ENCODE results near the gene MTMR1.

MTMR1 gene

GRCh38 chrX:150763810-150764209, 70.6 kb downstream of the MTMR1 start:
- DNase-seq, result no peak

DNA sequence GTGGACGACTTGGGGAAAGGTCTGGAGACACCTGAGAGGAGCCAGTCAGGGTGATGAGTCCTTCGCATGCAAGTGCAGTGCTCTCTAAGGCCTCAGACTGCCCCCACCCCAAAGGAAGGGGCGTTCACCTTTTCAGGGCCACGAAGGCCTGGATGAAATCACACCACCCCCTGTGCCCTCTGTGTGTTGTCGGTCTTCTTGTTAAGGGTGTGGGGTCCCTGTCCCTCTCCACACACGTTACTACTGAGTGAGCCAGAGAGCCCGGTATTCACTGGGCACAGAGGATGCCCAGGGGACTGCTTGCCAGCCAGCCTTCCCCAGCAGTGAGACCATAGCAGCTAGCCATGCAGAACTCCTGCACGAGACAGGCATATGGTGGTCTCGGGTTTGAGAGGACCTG, 72.0 kb downstream of the MTMR1 start:
- no peak for DNase-seq

DNA sequence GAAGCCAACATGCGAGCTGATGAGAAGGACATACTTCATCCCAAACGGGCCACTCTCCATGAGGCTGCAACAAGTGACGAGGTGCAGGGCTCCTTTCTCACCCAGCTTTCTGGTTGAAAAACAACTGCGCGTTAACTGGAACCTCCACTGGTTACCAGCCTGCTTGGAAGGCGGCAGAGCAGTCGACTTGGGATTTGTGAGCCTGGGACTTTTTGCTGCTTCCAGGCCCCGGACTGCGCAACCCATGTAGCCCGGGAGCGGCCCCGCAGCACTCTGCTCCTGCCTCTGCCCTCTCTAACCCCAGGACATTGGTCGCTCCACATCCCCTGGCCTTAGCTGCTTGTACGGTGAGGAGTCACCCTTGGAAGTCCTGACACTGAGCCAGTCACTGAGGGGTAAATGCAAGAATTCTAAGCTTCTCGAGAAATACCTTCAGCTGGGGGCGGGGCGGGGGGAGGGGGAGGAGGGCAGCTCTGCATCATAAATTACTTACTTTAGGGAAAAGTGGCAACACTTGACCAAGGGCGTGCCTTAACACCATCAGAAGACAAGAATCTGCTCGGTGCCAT, 72.7 kb downstream of the MTMR1 start:
- DNase-seq, result no peak

- no peak for DNase-seq
Measured at GRCh38 chrX:150766351-150767044, 73.3 kb downstream of the MTMR1 start.

- DNase-seq, result no peak
Measured at GRCh38 chrX:150767045-150767395, 73.8 kb downstream of the MTMR1 start.

GRCh38 chrX:150767475-150768131, 74.4 kb downstream of the MTMR1 start:
- DNase-seq, result no peak

DNA sequence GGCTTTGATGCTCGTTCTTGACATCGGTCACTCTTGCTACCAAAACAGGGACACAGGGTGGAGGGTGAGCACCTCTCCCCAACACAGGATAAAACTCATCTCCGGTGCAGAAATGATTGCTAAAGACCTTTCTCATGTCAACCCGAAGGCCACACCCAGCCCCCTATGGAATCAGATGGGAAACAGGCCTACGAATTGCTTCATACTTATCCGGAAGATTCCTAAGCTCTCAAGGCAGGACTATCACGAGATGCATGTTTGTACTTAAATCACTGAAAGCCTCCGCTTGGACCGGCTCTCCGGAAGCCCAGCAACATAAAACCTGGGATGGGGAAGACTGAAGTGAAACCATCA, 74.9 kb downstream of the MTMR1 start:
- no peak for DNase-seq

GRCh38 chrX:150768580-150769190, 75.5 kb downstream of the MTMR1 start:
- no peak for DNase-seq

DNA sequence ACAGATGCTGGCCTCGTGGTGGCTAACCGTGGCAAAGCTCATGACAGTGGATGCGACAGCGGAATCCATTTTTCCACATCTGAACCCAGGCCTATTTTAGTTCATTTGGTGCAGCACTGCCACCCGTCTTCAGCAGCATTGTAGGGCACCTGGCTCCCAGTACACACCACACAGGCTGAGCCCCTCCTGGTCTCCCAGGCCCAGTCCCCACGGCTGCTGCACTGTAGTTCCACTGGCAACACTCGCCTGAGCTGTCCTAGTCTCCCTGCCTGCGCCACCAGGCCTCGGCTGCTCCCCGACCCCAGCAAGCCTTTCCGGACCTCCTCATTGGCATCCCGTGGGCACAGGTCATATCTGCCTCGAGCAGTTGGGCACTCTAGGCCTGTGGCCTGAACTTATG, 76.2 kb downstream of the MTMR1 start:
- DNase-seq, result no peak

DNA sequence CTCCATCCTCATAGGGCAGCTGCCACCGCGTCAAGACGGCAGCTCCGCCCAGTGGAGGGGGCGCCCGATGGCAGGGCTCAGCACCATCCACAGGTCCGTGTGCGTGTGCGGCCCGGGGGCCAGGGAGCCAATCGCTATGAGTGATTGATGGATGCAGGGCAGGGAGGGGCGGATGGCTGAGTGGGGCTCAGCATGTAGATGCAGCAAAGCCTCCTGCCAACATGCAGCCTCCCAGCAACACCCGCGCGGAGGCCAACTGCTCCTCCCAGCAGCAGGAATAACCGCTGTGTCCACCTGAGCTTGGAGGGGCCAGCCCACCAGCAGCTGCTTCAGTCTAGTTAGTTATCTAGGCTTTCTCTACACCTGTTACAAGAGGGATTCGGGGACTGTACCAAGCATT, 77.4 kb downstream of the MTMR1 start:
- DNase-seq, result no peak

- DNase-seq, result no peak
Measured at GRCh38 chrX:150771116-150771515, 77.9 kb downstream of the MTMR1 start.

DNA sequence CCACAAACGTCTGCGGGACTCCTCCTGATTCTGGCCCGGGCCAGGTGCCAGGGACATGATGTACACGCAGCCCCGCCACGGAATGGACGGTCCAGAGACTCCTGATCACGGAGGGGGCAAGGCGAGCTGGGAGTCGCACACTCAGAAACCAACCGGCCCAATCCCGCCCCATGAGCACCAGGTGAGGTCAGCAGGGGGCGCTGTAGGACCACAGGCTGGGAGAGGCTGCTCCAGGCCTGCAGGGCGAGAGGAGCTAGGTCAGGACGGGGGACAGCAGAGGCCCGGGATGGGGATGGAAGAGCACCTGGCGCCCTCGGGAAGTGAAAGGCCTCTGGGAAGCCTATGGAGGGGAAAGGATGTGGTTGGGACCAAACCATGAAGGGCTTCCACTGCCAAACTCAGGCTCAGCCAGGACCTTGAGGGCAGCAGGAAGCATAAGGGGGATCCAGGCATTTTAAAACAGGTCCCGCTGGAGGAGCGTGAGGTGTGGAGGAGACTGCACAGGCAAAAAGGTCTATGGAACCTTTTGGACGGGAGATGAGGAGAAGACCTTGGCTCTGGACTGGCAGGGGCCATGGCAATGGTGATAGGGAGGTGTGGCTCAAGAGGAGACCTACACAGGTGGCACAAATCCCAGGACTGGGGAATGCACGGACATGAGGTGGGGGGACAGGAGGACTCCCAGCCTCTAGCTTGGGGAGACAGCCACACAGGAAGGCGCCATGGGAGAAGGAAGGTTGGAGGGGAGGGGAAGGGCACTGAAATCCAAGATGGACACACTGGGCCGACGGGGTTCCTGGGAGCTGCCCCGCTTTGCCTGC, 79.2 kb downstream of the MTMR1 start:
- DNase-seq, result peak; percentile 72

GRCh38 chrX:150773117-150773516, 79.9 kb downstream of the MTMR1 start:
- no peak for DNase-seq

DNA sequence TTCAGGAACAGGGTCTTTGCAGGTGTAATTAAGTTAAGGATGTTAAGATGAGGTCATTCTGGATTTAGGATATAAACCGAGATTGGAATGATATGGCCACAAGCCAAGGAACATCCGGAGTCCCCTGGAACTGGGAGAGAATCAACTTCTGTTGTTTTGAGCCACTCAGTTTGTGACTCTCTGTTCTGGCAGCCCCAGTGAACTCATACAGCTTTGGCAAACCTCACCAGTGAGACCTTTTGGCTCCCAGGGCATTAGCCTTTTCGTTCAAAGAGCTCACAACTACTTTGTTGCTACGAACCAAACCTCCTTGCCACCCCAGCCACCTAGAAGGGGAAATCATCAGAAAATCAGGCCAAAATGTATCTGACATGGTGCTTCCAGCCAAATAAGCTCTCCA, 80.4 kb downstream of the MTMR1 start:
- DNase-seq, result no peak

- DNase-seq, result no peak
Measured at GRCh38 chrX:150774798-150775568, 81.8 kb downstream of the MTMR1 start.

DNA sequence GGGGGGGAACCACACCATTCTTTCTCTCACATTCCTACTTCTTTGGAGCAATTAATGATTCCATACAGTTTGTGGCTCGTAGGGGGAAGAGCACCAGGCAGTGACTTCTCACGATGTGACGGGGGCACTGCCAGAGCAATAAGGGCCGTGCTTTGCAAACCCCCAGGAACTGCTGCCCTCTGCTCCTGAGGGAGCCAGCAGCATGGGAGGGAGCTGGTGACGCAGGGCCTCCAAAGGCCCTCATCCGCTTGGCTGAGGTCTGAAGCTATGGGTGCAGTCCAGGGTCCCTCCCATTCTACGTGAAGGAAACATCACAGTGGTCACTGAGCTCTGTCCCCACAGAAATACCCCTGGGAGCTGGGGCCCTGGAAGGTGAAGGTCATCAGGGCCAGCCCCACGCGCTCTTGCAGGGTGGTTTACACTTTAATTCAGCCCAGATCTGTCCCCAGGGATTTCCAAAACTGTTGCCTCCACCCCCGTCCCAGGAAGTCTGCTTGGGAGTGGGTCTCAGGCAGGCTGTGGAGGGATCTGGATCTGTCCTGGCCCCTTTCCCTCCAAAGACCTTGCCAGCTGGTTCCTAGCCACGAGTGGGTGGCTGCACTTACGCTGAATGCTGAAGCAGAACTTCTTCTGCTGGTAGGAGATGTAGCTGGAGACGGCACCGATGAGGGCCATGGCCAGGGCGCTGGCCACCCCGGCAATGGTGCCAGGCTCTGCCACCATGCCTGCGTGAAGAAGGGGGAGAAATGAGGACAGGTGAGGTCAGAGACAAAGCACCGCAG, 82.6 kb downstream of the MTMR1 start:
- DNase-seq, result no peak

- DNase-seq, result no peak
Measured at GRCh38 chrX:150777328-150777992, 84.3 kb downstream of the MTMR1 start.

DNA sequence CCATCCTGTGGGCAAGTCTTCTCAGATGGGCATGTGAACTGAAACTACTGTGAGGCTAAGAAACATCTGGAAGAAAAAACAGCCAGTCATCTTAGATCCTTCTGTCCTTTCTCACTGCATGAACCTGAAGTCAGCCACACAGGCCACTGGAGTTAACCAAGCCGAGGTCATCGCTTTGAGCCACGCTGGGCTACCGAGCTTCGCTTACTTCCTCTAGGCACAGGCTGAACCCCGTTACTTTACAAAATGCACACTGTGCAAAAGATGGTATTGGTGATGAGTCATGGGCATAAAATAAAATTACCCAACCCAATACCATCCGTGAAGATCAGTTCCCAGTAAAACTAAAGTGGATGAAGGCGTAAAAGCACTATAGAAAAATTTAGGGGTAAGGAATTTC, 86.2 kb downstream of the MTMR1 start:
- no peak for DNase-seq

DNA sequence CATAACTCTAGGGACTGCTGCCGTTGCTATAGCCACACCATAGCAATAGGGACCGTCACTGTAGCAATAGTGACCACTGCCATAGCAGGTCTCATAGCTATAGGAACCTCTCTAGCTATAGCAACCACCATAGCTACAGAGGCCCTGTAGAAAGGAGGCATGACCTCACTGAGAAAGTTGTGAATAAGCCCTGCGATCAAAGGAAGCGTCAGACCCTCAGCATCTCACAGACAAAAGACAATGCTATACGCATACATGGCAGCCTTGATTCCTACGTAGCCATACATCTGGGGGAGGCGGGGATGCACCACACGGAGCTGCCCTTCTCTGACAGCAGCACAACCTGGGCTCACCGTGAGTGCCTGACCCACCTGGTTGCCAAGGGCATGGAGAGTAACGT, 88.5 kb downstream of the MTMR1 start:
- DNase-seq, result no peak

DNA sequence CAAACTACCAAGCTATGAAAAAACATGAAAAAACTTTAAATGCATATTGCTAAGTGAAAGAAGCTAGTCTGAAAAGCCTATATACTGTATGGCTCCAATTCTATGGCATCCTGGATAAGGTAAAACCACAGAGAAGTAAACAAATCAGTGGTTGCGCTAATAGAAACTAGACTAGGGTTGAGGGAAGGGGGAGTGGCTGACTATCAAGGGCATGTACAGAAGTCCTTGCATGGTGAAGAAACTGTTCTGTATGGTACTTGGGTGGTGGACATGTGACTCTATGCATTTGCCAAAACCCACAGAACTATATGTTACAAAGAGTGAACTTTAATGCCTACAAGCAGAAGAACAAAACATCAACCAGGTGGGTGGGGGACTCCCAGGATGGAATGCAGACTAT, 96.8 kb downstream of the MTMR1 start:
- no peak for DNase-seq

- no peak for DNase-seq
Measured at GRCh38 chrX:150792949-150793527, 99.8 kb downstream of the MTMR1 start.

Measured in activated CD8-positive, alpha-beta memory T cell treated with anti-CD3 and anti-CD28 coated beads, Interleukin-2, amount 50 U/mL, for 4 hours (primary cell).